ENCODE data around the gene KHK. TPM values are rescaled to one million over a fixed set of nuclear protein-coding genes. Genes with fewer than 3 reads are reported as not detected.

Gene KHK
- polyA plus RNA-seq, 2 of the 4 experiments (the other 2 are of a cell fraction) = 4.2 to 7.6 TPM

- ATAC-seq = no peak
These were observed 6.3 kb downstream of the KHK start for GRCh38 chr2:27092696-27093429.

GRCh38 chr2:27093430-27094352 is 7.1 kb downstream of the KHK start:
- Histone ChIP-seq H3K4me3 (no peak overlapping the region), H3K4me2 (peak overlapping the region; percentile 20), H3K4me1 (peaks cover 20% of the 10 kb centered on the region), H3K27ac (peak overlapping the region in 1 of 2 experiments; percentile 8; a peak in 2 of 6 replicates), H3K9me3 (no peaks in the 10 kb centered on the region)
- TF ChIP-seq CBX2 (IDR thresholded peaks at IDR 0.05; ENCODE audit: borderline replicate concordance, low read depth) = no peak
- no peak for TF ChIP-seq JUN (IDR thresholded peaks at IDR 0.05)
- no peak for TF ChIP-seq USF2 (IDR thresholded peaks at IDR 0.05)
- TF ChIP-seq EP300 (IDR thresholded peaks at IDR 0.05) = no peak
- no peak for TF ChIP-seq NFE2L2 (conservative IDR thresholded peaks at IDR 0.05; ENCODE audit: low read length)
- TF ChIP-seq TP53 (CRISPR knock-in tag; IDR thresholded peaks at IDR 0.05) = no peak
- TF ChIP-seq POLR2A (IDR thresholded peaks at IDR 0.05; ENCODE audit: low read length) = no peak
- no peak for TF ChIP-seq CHD4 (IDR thresholded peaks at IDR 0.05; ENCODE audit: borderline replicate concordance)
- TF ChIP-seq CEBPB (IDR thresholded peaks at IDR 0.05) = no peak
- TF ChIP-seq EHF (CRISPR knock-in tag; IDR thresholded peaks at IDR 0.05) = no peak
- TF ChIP-seq RARB (CRISPR knock-in tag; IDR thresholded peaks at IDR 0.05) = no peak
- TF ChIP-seq HOXB13 (CRISPR knock-in tag; IDR thresholded peaks at IDR 0.05; ENCODE audit: low read depth) = no peak
- TF ChIP-seq JUNB (IDR thresholded peaks at IDR 0.05) = no peak
- TF ChIP-seq NR3C1 (IDR thresholded peaks at IDR 0.05) = no peak
- no peak for TF ChIP-seq POLR2AphosphoS2 (conservative IDR thresholded peaks at IDR 0.05; ENCODE audit: low read length)
- no peak for TF ChIP-seq HDAC2 (IDR thresholded peaks at IDR 0.05)
- no peak for TF ChIP-seq CBX8 (IDR thresholded peaks at IDR 0.05)
- no peak for TF ChIP-seq ZFP36 (IDR thresholded peaks at IDR 0.05; ENCODE audit: borderline replicate concordance, partially characterized antibody)
- WGBS (ENCODE audit: missing lambda C conversion rate) = 67% methylated on average over 6 of the region's 6 CpGs
- DNase-seq (ENCODE audit: low read depth in 1 of 2, low spot score in 1 of 2) (no peak), FAIRE-seq (no peak), ATAC-seq (peak; percentile 19 to 31; a peak in 3 of 6 replicates)
- CTCF ChIA-PET = interaction anchor here (0.8 to 12.0 kb wide), 13 partner anchors 8 to 208 kb away, joined by 3 to 197 read pairs (median 4); partner anchors contain the start of genes EMILIN1, KHK, PRR30 and TRIM54
- POLR2A ChIA-PET = no interaction called here

More at GRCh38 chr2:27092696-27093429, 6.3 kb downstream of the KHK start:
- no peak for TF ChIP-seq HES2 (IDR thresholded peaks at IDR 0.05)
- TF ChIP-seq MAFK (IDR thresholded peaks at IDR 0.05; ENCODE audit: partially characterized antibody) = peak; percentile 43
- POLR2A ChIA-PET = no interaction called here
- Histone ChIP-seq H3K4me3 (no peak overlapping the region), H3K4me2 (no peak overlapping the region), H3K27ac (no peak overlapping the region), H3K9me3 (no peaks in the 10 kb centered on the region), H3K4me1 (peaks cover 20% of the 10 kb centered on the region)
- CTCF ChIA-PET = interaction anchor here (0.6 to 15.3 kb wide), 13 partner anchors 6 to 209 kb away, joined by 3 to 197 read pairs (median 6); partner anchors contain the start of genes EMILIN1, KHK and TRIM54
- DNase-seq (ENCODE audit: low read depth in 1 of 2, low spot score in 1 of 2) (no peak), FAIRE-seq (no peak)
- 74% methylated on average over 10 of the region's 10 CpGs for WGBS (ENCODE audit: missing lambda C conversion rate)

- ChIA-PET CTCF (interaction anchor here (0.7 to 12.0 kb wide), 13 partner anchors 8 to 207 kb away, joined by 3 to 197 read pairs (median 4); partner anchors contain the start of genes AGBL5, EMILIN1, KHK and PRR30), POLR2A (no interaction called here)
- TF ChIP-seq MAZ (IDR thresholded peaks at IDR 0.05; ENCODE audit: borderline replicate concordance, low read depth, low read length) (no peak), MAFK (IDR thresholded peaks at IDR 0.05; ENCODE audit: partially characterized antibody) (no peak), PBX3 (IDR thresholded peaks at IDR 0.05) (no peak)
- Histone ChIP-seq H3K4me1 (peaks cover 20% of the 10 kb centered on the region), H3K4me2 (no peak overlapping the region), H3K4me3 (no peak overlapping the region), H3K27ac (peak overlapping the region in 1 of 2 experiments; percentile 8; a peak in 1 of 6 replicates), H3K9me3 (no peaks in the 10 kb centered on the region)
- FAIRE-seq (no peak), ATAC-seq (no peak), DNase-seq (ENCODE audit: low read depth in 1 of 2, low spot score in 1 of 2) (no peak)
- WGBS (ENCODE audit: missing lambda C conversion rate) = 93% methylated on average over 24 of the region's 24 CpGs
These were observed 7.9 kb downstream of the KHK start for GRCh38 chr2:27094353-27094984.

All from A549 (cell line).